ENCODE results near the gene ANKEF1. TPM values are rescaled to one million over a fixed set of nuclear protein-coding genes. Genes with fewer than 3 reads are reported as not detected.
A peak's percentile ranks its signal among the peaks of the same experiment; 100 is the strongest.

Gene ANKEF1
- total RNA-seq, 1 donor from 2014 or later, result 4.2 TPM

- Histone ChIP-seq H3K4me3 (ENCODE audit: low read depth, low read length) (no peak overlapping the region), H3K27me3 (ENCODE audit: control insufficient read depth, insufficient read depth, low read length) (no peaks in the 10 kb centered on the region), H3K36me3 (ENCODE audit: control insufficient read depth, insufficient read depth, low read length) (no peaks in the 10 kb centered on the region)
- FAIRE-seq, result no peak
- no peak for TF ChIP-seq CTCF (IDR thresholded peaks at IDR 0.05; ENCODE audit: insufficient read depth, low read length, severe bottlenecking)
- DNase-seq (ENCODE audit: low read depth), result no peak
These were observed 40.1 kb upstream of the ANKEF1 start for GRCh38 chr20:9994676-9995075.

- no peak for TF ChIP-seq CTCF (IDR thresholded peaks at IDR 0.05; ENCODE audit: insufficient read depth, low read length, severe bottlenecking)
- DNase-seq (ENCODE audit: low read depth) (no peak), FAIRE-seq (no peak)
- H3K4me3 ChIP-seq (ENCODE audit: low read depth, low read length), result no peak overlapping the region
- H3K36me3 ChIP-seq (ENCODE audit: control insufficient read depth, insufficient read depth, low read length), result no peaks in the 10 kb centered on the region
- H3K27me3 ChIP-seq (ENCODE audit: control insufficient read depth, insufficient read depth, low read length), result no peaks in the 10 kb centered on the region
These were observed 39.1 kb upstream of the ANKEF1 start for GRCh38 chr20:9995510-9996272.

- DNase-seq (ENCODE audit: low read depth) (peak; percentile 67), FAIRE-seq (no peak)
- Histone ChIP-seq H3K27me3 (ENCODE audit: control insufficient read depth, insufficient read depth, low read length) (no peaks in the 10 kb centered on the region), H3K36me3 (ENCODE audit: control insufficient read depth, insufficient read depth, low read length) (no peaks in the 10 kb centered on the region), H3K4me3 (ENCODE audit: low read depth, low read length) (no peak overlapping the region)
- no peak for TF ChIP-seq CTCF (IDR thresholded peaks at IDR 0.05; ENCODE audit: insufficient read depth, low read length, severe bottlenecking)
These were observed 37.8 kb upstream of the ANKEF1 start for GRCh38 chr20:9996944-9997343.

GRCh38 chr20:9999645-10000044, 35.1 kb upstream of the ANKEF1 start:
- Histone ChIP-seq H3K4me3 (ENCODE audit: low read depth, low read length) (no peak overlapping the region), H3K27me3 (ENCODE audit: control insufficient read depth, insufficient read depth, low read length) (no peaks in the 10 kb centered on the region), H3K36me3 (ENCODE audit: control insufficient read depth, insufficient read depth, low read length) (no peaks in the 10 kb centered on the region)
- FAIRE-seq, result no peak
- no peak for TF ChIP-seq CTCF (IDR thresholded peaks at IDR 0.05; ENCODE audit: insufficient read depth, low read length, severe bottlenecking)
- peak; percentile 17 for DNase-seq (ENCODE audit: low read depth)

GRCh38 chr20:10002866-10003265, 31.9 kb upstream of the ANKEF1 start:
- TF ChIP-seq CTCF (IDR thresholded peaks at IDR 0.05; ENCODE audit: insufficient read depth, low read length, severe bottlenecking), result no peak
- DNase-seq (ENCODE audit: low read depth) (no peak), FAIRE-seq (no peak)
- no peak overlapping the region for H3K4me3 ChIP-seq (ENCODE audit: low read depth, low read length)
- H3K27me3 ChIP-seq (ENCODE audit: control insufficient read depth, insufficient read depth, low read length), result no peaks in the 10 kb centered on the region
- H3K36me3 ChIP-seq (ENCODE audit: control insufficient read depth, insufficient read depth, low read length), result no peaks in the 10 kb centered on the region

GRCh38 chr20:10004900-10005299, 29.9 kb upstream of the ANKEF1 start:
- H3K4me3 ChIP-seq (ENCODE audit: low read depth, low read length), result no peak overlapping the region
- H3K36me3 ChIP-seq (ENCODE audit: control insufficient read depth, insufficient read depth, low read length), result no peaks in the 10 kb centered on the region
- H3K27me3 ChIP-seq (ENCODE audit: control insufficient read depth, insufficient read depth, low read length), result no peaks in the 10 kb centered on the region
- no peak for FAIRE-seq
- no peak for TF ChIP-seq CTCF (IDR thresholded peaks at IDR 0.05; ENCODE audit: insufficient read depth, low read length, severe bottlenecking)
- DNase-seq (ENCODE audit: low read depth), result no peak

Measured in bronchial epithelial cell (primary cell).